GM18517 (cell line): ENCODE results near the gene SLC16A3.
"Not testable (repeated sequence)": the region's sequence is repeated elsewhere in the genome, so short reads cannot be mapped to it uniquely, and the experiment has no call there.

Experiments used
- ATAC-seq: cut with Tn5 transposase; IDR thresholded peaks from one replicate; pipeline ENCODE4 v1.9.1; 2021; ENCODE audit warnings: mild to moderate bottlenecking, moderate library complexity; ENCODE audit not compliant: unreplicated experiment

SLC16A3 gene

GRCh38 chr17:82245134-82246039 lies 16.5 kb downstream of the SLC16A3 start:
- no peak for ATAC-seq

- no peak for ATAC-seq
These were observed 17.2 kb downstream of the SLC16A3 start for GRCh38 chr17:82246040-82246364.

- no peak for ATAC-seq
These were observed 17.7 kb downstream of the SLC16A3 start for GRCh38 chr17:82246365-82247181.

- no peak for ATAC-seq
These were observed 18.5 kb downstream of the SLC16A3 start for GRCh38 chr17:82247182-82247823.

GRCh38 chr17:82247856-82248671 lies 19.2 kb downstream of the SLC16A3 start:
- ATAC-seq = no peak

GRCh38 chr17:82248815-82249674 lies 20.2 kb downstream of the SLC16A3 start:
- ATAC-seq = no peak

- no peak for ATAC-seq
These were observed 21.2 kb downstream of the SLC16A3 start for GRCh38 chr17:82249896-82250581.

GRCh38 chr17:82250868-82251500 lies 22.1 kb downstream of the SLC16A3 start:
- ATAC-seq = no peak

- no peak for ATAC-seq
These were observed 23.8 kb downstream of the SLC16A3 start for GRCh38 chr17:82252511-82253178.

- no peak for ATAC-seq
These were observed 24.3 kb downstream of the SLC16A3 start for GRCh38 chr17:82253179-82253544.

- not testable (repeated sequence) for ATAC-seq
These were observed 25.3 kb downstream of the SLC16A3 start for GRCh38 chr17:82254096-82254495.

- not testable (repeated sequence) for ATAC-seq
These were observed 25.9 kb downstream of the SLC16A3 start for GRCh38 chr17:82254746-82255145.

GRCh38 chr17:82255402-82255972 lies 26.6 kb downstream of the SLC16A3 start:
- no peak for ATAC-seq

GRCh38 chr17:82256242-82256885 lies 27.5 kb downstream of the SLC16A3 start:
- ATAC-seq = no peak

GRCh38 chr17:82257473-82257872 lies 28.6 kb downstream of the SLC16A3 start:
- ATAC-seq = no peak

GRCh38 chr17:82258555-82258954 lies 29.7 kb downstream of the SLC16A3 start:
- no peak for ATAC-seq
